GM19043 (cell line): ENCODE measurements around the gene AFAP1L2.

Source experiments
- ATAC-seq: cut with Tn5 transposase; IDR thresholded peaks from one replicate; pipeline ENCODE4 v1.9.1; 2021; ENCODE audit warnings: low read depth; ENCODE audit not compliant: unreplicated experiment

AFAP1L2 gene, protein sequence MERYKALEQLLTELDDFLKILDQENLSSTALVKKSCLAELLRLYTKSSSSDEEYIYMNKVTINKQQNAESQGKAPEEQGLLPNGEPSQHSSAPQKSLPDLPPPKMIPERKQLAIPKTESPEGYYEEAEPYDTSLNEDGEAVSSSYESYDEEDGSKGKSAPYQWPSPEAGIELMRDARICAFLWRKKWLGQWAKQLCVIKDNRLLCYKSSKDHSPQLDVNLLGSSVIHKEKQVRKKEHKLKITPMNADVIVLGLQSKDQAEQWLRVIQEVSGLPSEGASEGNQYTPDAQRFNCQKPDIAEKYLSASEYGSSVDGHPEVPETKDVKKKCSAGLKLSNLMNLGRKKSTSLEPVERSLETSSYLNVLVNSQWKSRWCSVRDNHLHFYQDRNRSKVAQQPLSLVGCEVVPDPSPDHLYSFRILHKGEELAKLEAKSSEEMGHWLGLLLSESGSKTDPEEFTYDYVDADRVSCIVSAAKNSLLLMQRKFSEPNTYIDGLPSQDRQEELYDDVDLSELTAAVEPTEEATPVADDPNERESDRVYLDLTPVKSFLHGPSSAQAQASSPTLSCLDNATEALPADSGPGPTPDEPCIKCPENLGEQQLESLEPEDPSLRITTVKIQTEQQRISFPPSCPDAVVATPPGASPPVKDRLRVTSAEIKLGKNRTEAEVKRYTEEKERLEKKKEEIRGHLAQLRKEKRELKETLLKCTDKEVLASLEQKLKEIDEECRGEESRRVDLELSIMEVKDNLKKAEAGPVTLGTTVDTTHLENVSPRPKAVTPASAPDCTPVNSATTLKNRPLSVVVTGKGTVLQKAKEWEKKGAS

DNA sequence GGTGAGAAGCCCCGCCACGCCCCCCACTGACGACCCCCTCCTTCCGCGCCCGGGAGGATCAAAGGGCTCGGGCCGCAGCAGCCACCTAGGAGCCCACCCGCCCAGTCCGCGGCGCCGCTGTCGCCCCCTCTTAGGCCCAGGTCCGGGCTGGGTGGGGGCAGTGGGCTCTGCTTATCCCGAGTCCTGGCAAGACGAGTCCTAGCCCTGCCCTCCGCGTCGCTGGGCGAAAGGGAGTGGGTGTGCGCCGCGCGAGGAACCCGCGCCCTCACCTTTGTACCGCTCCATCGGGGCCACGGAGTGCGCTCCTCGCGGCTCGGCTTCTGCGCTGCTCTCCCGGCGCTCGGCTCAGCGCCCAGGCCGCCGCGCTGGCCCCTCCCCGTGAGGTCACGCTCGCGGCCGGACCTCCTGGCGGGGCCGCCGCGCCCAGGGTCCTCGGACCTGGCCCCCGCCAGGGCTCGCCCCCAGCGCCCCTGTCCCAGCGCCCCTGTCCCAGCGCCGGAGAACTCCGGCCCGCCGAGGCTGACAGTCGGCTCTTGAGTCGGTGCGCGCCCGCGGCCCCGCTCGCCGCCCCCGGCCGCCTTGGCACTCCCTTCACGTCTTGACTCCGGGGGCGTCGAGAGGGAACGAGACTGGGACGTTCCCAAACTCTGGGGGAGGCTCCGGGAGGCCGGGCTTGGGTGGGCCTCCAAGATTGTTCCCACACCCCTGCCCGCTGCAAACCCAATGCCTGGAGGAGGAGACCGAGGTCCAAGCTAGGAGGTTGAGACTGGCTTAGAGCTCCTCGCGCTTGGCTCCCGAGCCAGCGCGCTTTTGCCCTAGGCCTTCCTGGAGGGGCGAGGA, at the start of gene AFAP1L2:
TSS of gene AFAP1L2 (minus strand) at position 332 of the 840 bp plus-strand sequence. CDS start at position 285, 47 bp downstream.
- no peak for ATAC-seq

DNA sequence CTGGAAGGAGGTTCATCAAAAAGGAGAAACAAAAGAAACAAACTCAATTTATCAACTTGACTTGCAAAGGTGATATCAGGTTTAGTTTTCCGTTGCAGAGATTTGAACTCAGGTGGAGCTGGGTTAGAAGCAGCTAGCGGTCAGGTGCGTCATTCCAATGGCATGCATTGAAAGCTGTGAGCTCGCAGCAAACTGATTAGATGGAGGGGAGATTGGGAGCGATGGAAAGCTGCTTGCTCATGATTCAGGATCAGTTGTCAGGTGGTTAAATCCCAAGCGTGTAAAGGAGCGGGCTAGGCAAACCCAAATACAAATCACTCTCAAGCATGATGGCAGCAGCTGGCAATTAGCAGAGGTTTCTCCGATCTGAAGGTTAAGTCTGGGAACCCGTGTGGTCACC, 49.3 kb upstream of the AFAP1L2 start:
- ATAC-seq: no peak

DNA sequence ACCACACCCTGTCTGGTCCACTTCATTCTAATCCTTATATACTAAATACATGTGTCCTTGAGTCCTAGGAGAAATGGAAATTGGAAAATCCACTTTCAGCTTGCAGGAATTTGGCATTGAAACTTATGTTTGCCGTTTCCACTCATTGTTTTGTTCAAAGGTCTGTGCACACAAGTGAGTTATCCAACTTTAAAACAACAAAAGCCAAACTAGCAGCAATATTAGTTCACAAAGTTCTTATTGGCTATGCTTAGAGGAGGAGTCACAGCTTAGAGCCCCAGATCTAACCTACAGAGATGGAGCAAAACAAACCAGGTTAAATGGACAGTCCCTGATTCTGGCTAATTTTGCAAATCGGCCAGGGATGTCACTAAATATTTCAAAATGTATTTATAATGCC, 44.6 kb upstream of the AFAP1L2 start:
- no peak for ATAC-seq

DNA sequence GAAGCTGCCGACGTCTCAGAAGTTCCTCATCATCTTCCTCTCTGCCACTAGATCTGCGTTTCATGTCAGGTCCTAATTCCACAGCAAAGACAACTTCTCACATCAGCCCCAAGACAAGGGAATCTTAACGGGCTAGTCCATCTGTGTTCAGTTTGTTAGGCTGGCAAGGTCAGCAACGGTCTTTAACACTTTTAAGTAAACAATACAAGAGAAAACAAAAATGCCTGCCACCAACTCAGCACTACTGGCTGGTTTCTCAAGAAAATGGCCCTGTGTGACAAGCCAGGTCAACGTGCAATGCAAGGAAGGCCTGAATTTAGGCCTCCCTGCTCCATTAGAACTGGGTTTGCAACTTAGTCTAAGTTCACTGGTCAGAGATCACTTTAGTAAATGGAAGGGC, 41.0 kb upstream of the AFAP1L2 start:
- ATAC-seq: no peak

DNA sequence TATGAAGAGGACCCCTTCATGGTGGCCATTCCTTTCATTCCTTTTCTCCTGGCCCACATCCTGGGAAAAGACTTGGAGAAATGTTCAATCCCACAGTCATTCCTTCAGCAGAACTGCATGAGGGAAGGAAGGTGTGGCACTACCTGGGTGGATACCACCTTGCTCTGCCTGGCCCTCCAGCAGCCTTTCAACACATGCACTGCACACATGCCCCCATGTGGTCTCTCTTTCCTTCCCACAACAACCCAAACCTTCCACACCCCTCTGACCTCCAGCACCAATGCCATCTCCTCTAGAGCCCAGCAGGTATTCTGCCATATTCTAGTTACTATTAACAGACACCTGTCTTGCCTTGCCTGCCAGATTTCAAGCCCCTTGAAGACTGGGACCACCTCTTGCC, 40.5 kb upstream of the AFAP1L2 start:
- ATAC-seq: no peak

DNA sequence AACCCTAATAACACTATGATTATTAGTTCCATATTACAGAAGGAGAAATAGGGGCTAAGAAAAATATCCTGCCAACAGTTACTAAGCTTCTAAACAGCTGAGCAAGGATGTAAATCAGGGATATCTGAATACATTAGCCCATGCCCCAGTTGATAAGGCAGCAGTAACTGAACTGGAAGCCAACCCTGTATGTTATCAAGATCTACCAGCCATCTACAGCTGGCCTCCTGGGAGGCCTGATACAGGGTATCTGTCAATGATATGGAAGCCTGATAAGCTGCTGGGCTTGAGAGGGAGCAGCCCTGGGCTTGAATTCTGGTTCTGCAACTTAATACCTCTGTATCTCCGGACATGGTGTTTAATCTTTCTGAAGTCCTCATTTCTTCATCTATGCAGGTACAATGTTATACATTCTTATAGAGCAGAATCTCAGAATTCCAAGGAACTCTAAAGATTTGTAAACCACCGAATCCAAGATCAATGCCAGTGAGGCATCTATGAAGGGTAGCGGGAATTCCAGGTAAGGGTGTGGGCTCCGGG, 37.9 kb upstream of the AFAP1L2 start:
- ATAC-seq: no peak

DNA sequence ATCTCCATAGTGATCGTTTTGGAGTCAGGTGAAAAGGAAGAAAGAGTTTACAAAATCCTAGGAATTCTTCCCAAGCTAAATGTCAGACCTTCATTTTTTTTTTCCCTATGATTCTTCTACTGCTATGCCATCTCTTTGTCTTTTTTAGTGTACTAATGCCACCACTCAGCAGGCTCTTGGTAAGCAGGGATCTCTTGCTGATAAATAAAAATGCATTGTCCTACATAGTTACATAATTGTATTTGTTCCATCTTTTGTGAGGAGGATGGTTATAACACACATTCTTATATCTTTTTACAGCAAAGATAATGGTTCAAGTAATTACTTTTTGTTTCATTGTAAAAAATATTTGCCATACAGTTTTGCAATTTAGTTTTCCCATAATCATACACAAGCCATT, 36.8 kb upstream of the AFAP1L2 start:
- ATAC-seq: no peak

DNA sequence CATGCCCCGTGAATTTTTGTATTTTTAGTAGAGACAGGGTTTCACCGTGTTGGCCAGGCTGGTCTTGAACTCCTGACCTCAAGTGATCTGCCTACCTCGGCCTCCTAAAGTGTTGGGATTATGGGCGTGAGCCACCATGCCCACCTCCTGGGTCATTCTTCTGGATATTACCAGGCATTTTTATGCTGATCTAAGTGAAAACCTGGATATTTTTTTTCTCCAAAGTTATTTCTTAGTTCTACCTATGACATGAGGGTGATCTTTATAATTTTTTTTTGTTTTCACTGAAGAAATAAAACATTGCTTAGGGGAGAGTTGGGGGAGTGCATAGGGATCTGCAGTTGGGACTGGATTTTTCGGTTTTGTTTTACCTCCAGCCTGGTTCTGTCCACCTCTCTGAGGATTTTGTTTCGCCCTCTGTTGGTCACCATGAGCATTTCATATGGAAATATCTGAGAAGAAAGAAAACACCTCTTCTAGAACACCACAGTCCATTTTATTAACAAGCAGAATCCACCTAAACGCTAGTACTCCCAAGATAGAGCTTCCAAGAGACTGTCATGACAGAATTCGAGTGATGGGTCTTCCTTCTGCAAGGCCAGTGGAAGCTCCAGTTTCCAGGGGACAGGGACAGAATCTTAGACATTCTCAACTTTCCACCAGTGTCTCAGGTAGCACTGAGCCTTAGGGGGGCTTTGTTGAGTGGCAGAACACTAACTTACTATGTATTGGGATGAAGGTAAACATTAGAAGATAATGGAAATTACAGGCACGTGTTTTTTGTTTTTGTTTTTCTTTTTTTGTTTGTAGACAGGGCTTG, 33.4 kb upstream of the AFAP1L2 start:
- no peak for ATAC-seq

DNA sequence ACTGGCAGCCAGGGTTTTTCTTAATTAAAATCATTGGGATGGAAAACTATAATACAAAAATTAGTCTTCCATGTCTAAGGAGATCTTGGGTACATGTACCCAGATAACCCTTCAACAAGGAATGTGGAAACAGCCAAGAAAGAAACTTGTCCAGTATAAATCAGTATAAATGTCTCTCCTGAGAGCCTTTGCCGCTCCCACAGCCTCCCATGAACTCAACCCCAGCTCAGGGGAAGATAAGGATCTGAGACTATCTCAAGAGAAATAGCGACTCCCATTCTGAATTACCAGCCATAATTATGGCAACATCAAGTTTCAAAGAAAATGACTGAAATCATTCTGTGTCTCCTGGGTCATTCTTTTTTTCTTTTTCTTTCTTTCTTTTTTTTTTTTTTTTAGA, 32.6 kb upstream of the AFAP1L2 start:
- ATAC-seq: no peak

DNA sequence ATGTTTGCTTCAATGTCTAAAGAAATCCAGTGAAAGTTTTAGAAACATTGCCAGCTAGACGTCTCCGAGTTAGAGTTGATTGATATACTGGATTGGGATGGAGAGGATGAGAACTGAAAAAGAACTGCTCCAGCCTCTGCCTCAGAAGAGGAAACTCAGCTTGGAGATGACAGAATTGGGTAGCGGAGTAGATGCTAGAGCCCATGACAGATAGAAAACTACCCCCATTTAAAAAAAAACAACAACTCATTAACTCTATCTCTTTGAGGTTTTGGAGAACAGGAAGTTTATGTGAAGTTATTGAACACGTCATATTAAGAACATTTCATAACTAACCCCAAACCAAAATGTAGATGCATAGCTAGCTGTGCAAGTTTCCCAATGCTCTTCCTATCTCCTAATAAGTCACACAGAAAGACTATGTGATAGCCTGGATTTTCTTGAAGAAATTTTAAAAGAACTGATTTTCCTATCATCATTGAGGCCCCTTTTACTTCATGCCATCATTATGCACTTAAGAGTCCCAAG, 28.3 kb upstream of the AFAP1L2 start:
- ATAC-seq: no peak

DNA sequence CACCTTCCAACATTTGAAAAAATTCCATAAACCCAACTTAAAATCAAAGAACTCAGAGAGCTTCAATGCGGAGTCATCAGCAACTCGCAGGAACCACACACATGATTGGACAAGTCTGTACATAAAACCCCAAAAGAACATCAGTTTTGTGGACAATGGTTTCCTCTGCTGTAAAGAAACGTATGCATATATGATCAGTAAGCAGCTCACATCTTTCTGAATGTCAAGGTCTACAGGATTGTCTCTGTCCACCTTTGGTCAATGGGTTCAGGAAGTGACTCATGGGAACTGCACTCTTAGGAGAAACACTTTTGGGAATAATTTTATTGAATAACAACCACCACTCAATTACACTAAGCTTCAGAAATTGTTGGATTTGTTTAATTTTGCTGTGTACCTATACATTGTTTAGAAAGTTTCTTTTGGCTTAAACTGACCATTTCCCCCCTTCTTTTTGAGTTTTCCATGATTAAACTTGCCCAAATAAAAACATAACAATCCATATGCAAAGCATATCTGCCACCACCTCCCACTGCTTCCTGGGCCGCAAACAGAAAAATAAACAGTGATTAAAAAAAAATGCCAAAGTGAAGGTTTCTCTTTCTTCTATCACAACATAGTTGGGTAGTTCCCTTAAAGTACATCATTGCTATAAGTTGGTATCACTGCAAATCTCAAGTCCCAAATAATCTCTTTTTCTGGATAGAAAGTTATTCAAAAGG, 27.3 kb upstream of the AFAP1L2 start:
- ATAC-seq: no peak

DNA sequence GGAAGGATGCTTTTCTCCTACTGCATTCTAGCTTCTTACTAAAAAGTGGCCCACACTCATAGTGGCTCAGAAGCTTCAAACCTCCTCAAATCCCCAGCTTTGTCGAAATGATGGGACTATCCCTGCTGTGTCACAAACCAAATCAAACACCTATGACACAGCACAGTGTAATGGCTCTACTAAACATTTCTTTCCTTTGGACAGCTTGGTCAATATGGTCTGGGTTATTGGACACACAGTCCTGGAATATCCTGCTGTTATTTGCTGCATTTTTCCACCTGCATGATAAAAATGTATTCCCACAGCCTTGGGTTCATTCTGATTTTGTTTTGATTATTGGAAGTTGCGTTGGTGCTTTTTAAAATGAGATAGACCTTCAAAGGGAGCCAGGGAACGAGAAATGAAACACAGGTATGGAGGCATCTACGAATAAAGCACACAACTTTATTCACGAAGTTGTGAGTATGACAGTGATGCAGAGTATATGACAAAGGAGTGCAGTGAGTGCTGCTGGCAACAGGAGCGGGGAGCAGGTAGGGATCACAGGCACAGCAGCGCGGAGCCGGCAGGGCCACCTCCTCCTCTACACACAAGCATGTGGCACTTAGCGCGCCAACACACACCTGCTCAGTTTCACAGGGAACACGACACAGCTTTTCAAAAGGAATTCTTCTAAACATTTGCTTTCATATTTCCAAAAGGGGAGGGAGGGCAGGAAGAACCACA, 26.5 kb upstream of the AFAP1L2 start:
- ATAC-seq: no peak

DNA sequence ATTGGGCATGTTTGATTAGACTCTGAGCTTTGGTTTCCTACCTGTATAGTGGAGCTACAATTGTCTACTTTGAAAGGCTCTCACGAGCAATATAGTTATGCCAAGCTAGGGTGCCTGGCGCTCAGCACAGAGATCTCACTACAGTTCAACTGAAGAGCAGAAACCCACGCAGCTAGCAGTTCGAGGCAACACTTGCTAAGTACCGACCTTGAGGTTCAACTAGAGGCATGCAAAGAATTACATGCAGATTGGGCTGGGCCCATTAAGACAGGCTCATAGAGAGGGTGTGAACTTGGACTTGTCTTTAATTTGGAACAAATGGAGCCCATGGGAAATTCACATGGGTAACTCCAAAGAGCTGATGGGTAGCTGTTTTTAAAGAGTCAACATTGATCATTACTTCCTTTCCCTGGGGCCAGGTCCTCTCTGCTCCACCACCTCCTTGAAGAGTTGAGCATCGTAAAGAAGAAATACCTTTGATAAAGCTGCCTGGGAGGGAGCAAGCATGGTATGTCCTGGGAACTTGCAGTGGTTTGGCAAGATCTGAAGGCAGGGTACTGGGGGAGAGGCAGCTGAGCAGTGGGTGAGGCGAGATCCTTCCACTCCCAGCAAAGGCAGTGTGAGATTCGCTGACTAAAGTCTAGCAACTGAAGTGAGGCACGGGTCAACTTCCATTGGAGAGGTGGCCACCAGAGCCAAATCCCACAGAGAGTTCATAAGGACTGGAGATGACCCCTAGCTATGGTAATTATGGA, 25.5 kb upstream of the AFAP1L2 start:
- ATAC-seq: no peak

DNA sequence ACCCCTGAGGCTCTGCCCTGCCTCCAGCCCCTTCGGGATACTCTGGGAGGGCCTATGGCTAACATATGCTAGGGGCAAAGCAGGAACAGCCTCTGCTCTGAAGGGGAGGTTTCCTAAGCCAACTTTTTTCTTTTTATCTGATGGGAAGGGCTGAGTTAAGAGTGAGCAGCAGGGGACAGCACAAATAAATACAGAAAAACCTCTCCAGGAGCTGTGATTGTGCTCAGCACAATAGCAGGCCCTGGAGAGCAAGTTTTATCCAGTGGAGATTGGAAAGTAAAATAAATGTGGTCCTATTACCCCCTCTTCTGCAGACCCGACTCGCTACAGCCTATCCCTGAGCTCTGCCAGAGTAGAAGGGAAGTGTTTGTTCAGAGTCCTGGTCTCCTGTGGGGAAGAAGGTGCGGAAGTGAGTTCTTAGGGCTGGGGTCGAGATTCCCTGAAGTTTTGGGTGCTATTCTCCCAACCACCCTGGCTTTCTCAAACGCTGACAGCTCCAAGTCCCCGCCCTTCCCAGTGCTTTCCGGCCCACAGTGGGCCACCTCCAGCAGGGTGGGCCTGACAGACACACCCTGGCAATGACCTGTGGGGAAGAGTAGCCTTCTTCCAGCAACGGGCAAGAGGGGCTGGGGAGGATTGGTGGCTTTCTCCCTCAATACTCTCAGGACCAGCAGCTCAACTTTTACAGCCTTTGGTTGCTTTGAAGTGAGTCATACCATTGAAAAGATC, 23.0 kb upstream of the AFAP1L2 start:
- no peak for ATAC-seq

DNA sequence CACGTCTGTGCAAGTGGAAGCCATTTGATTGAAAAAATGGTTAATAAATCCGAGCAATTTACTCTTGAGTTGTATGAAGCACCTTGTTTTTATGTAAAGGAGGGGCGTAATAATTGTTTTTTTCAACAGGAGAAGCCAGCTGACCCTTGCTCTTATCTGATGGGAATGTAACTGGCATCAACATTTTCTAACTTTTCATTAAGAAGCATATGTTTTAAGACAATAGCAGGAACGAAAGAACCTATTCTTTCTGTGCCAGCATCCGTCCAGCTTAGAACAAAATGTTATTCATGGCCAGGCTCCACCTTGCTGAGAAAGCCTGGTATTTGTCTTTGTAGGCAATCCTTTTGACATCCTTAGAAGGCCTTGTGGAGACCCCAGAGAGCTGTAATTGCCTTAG, 22.2 kb upstream of the AFAP1L2 start:
- no peak for ATAC-seq

DNA sequence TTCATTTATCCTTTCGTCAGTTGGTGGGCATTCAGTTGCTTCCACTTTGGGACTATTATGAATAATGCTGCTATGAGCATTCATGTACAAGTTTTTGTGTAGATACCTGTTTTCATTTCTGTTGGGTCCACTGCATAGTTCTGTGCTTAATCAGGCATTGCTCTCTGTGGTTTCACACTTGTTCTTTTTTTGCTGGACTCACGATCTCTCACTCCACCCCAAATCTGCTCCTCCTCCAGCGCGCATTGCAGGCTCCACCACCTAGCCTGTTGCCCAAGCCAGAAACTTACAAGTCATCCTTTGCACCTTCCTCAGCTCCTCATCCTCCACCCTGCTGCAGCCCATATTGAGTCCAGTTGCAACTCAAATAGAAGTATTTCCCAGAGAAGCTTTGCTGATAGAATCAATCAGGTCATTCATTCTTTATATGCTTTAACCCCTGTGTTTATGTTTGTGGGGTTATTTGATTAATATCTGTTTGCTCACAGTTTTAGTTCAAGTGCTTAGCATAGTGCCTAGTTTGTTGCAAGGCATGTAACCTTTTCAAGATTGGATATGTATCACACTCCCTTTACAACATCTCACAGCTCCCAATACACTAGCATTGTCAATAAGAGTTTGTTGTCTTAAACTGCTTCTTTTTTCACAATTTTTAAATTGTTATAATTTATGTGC, 16.6 kb upstream of the AFAP1L2 start:
- ATAC-seq: no peak
